ENCODE measurements around the gene CD8B2.
"Not testable (repeated sequence)": the region's sequence is repeated elsewhere in the genome, so short reads cannot be mapped to it uniquely, and the experiment has no call there.

CD8B2 gene

GRCh38 chr2:106565599-106565998, 78.4 kb downstream of the CD8B2 start:
- H3K27ac ChIP-seq (ENCODE audit: low read length), result no peak overlapping the region
- H4K20me1 ChIP-seq (ENCODE audit: insufficient read depth, low read length), result no peaks in the 10 kb centered on the region
- H3K9ac ChIP-seq (ENCODE audit: low read length), result no peak overlapping the region
- H3K4me2 ChIP-seq (ENCODE audit: low read length), result no peak overlapping the region
- H3K27me3 ChIP-seq (ENCODE audit: low read depth, low read length), result peaks cover 3% of the 10 kb centered on the region; the same call in 1 of the 2 replicates
- TF ChIP-seq EZH2phosphoT487 (IDR thresholded peaks at IDR 0.05; ENCODE audit: low read depth) (no peak), CTCF (IDR thresholded peaks at IDR 0.05; ENCODE audit: low read depth, low read length) (no peak)
- H2AFZ ChIP-seq (ENCODE audit: low read depth, low read length), result no peak overlapping the region
- no peaks in the 10 kb centered on the region for H3K36me3 ChIP-seq (replicated peaks; ENCODE audit: low read depth, low read length)
- no peaks in the 10 kb centered on the region for H3K79me2 ChIP-seq (ENCODE audit: low read length)
- peaks cover 3% of the 10 kb centered on the region; the same call in 1 of the 2 replicates for H3K4me1 ChIP-seq (ENCODE audit: low read length)
- no peak overlapping the region for H3K4me3 ChIP-seq (ENCODE audit: low read length)
- H3K9me3 ChIP-seq (ENCODE audit: insufficient read depth, low read length), result no peaks in the 10 kb centered on the region

- Histone ChIP-seq H3K9me3 (ENCODE audit: insufficient read depth, low read length) (no peaks in the 10 kb centered on the region), H3K27ac (ENCODE audit: low read length) (no peak overlapping the region), H3K9ac (ENCODE audit: low read length) (no peak overlapping the region), H3K4me3 (ENCODE audit: low read length) (no peak overlapping the region), H3K79me2 (ENCODE audit: low read length) (no peaks in the 10 kb centered on the region), H3K36me3 (replicated peaks; ENCODE audit: low read depth, low read length) (no peaks in the 10 kb centered on the region), H3K4me2 (ENCODE audit: low read length) (no peak overlapping the region), H4K20me1 (ENCODE audit: insufficient read depth, low read length) (no peaks in the 10 kb centered on the region), H3K27me3 (ENCODE audit: low read depth, low read length) (peaks cover 3% of the 10 kb centered on the region; the same call in 1 of the 2 replicates), H2AFZ (ENCODE audit: low read depth, low read length) (no peak overlapping the region), H3K4me1 (ENCODE audit: low read length) (peaks cover 3% of the 10 kb centered on the region; the same call in 1 of the 2 replicates)
- TF ChIP-seq EZH2phosphoT487 (IDR thresholded peaks at IDR 0.05; ENCODE audit: low read depth), result no peak
- no peak for TF ChIP-seq CTCF (IDR thresholded peaks at IDR 0.05; ENCODE audit: low read depth, low read length)
Observed at GRCh38 chr2:106566050-106566449, 78.9 kb downstream of the CD8B2 start.

DNA sequence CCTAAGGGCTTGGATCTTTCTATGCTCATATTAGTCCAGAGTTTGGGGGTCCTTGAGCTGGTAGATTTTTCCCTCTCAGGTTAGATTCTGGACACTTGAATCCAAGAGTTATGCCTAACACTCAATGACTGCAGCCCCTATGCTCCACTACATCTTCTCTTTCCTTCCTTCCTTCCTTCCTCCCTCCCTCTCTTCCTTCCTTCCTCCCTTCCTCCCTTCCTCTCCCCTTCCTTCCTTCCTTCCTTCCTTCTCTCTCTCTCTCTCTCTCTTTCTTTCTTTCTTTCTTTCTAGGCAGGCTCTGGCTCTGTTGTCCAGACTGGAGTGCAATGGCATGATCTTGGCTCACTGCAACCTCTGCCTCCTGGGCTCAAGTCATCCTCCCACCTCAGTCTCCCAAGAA, 79.3 kb downstream of the CD8B2 start:
- not testable (repeated sequence) for H3K27me3 ChIP-seq (ENCODE audit: low read depth, low read length); H3K27ac ChIP-seq (ENCODE audit: low read length); H3K4me1 ChIP-seq (ENCODE audit: low read length); H3K36me3 ChIP-seq (replicated peaks; ENCODE audit: low read depth, low read length); H3K4me2 ChIP-seq (ENCODE audit: low read length); H2AFZ ChIP-seq (ENCODE audit: low read depth, low read length); H3K9ac ChIP-seq (ENCODE audit: low read length); H3K79me2 ChIP-seq (ENCODE audit: low read length); H4K20me1 ChIP-seq (ENCODE audit: insufficient read depth, low read length); H3K9me3 ChIP-seq (ENCODE audit: insufficient read depth, low read length); H3K4me3 ChIP-seq (ENCODE audit: low read length)

DNA sequence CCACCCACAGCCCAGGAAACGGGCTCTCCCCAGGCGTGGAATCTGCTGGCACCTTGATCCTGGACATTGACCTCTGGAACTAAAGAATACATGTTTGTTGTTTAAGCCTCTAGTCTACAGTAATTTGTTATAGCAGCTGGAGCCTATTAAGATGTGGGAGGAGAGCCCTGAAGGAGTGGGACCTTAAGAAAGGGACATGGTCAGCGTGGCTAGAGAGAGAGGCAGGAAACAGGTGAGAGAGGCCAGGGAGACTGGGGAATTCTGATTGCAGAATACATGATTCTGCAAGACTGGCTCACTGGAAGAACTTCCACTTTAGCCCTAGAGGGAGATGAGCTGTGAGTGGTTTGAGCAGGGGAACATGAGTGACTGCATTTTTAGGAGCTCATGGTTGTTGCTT, 83.2 kb downstream of the CD8B2 start:
- TF ChIP-seq CTCF (IDR thresholded peaks at IDR 0.05; ENCODE audit: low read depth, low read length) (no peak), EZH2phosphoT487 (IDR thresholded peaks at IDR 0.05; ENCODE audit: low read depth) (no peak)
- Histone ChIP-seq H3K4me1 (ENCODE audit: low read length) (peaks cover 3% of the 10 kb centered on the region; the same call in 1 of the 2 replicates), H3K27ac (ENCODE audit: low read length) (no peak overlapping the region), H4K20me1 (ENCODE audit: insufficient read depth, low read length) (no peaks in the 10 kb centered on the region), H3K9ac (ENCODE audit: low read length) (no peak overlapping the region), H3K27me3 (ENCODE audit: low read depth, low read length) (peaks cover 3% of the 10 kb centered on the region; the same call in 1 of the 2 replicates), H2AFZ (ENCODE audit: low read depth, low read length) (no peak overlapping the region), H3K36me3 (replicated peaks; ENCODE audit: low read depth, low read length) (no peaks in the 10 kb centered on the region), H3K4me2 (ENCODE audit: low read length) (no peak overlapping the region), H3K79me2 (ENCODE audit: low read length) (no peaks in the 10 kb centered on the region), H3K4me3 (ENCODE audit: low read length) (no peak overlapping the region), H3K9me3 (ENCODE audit: insufficient read depth, low read length) (no peaks in the 10 kb centered on the region)

All from OCI-LY3 (cell line).